Stimulated activated CD4-positive, alpha-beta T cell treated with anti-CD3 and anti-CD28 coated beads, TNF-alpha, amount 100 ng/mL, for 48 hours (primary cell): ENCODE results near the gene TCF4.

Source experiments
- DNase-seq, 3 donors: peaks; one replicate each; pipeline ENCODE4 v3.0.0-alpha.2; 2020; ENCODE audit warnings: low read depth in 3 of 3

Gene TCF4

GRCh38 chr18:55544014-55544413 lies 44.0 kb downstream of the TCF4 start:
- DNase-seq = no peak

GRCh38 chr18:55543130-55543704 lies 44.8 kb downstream of the TCF4 start:
- no peak for DNase-seq

- DNase-seq = no peak
Observed at GRCh38 chr18:55541571-55541970, 46.4 kb downstream of the TCF4 start.

- DNase-seq = no peak
Observed at GRCh38 chr18:55539240-55539639, 48.8 kb downstream of the TCF4 start.

- no peak for DNase-seq
Observed at GRCh38 chr18:55534996-55535395, 53.0 kb downstream of the TCF4 start.

GRCh38 chr18:55534547-55534946 lies 53.4 kb downstream of the TCF4 start:
- DNase-seq = no peak

DNA sequence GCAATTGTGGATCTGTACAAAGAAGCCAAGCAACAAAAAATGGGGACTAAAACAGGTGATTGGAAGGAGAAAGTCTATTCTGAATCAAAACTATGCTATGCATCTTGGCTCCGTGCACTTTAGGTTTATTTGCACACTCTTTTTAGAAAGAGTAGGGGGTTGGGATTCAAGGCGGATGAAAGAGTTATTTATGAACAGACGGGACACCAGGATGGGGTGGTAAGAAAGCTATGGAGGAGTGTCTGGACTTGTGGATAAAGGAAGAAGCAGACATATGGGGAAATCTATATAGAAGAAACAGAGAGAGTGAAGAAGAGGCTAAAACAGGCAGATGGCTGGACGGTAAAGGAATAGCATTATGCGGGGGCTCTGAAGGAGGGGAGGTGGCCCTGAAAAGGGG lies 57.8 kb downstream of the TCF4 start:
- no peak for DNase-seq

DNA sequence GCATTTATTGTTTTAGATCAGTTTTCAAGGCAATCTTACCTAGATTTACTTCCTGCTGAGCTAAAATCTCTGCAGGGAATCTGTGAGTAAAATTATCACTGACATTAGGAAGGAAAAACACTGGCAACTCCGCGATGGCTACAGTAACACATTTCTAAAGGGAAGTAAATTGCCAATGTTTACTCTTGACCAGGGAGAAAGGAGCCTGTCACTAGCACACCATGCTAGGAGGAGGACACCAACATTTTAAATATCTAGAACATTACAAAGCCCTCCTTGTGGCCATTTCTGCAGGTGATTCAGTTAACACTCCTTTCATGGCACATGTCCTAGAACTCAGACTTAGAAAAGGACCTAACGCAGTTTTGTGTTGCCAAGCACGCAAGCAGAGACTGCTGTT lies 58.4 kb downstream of the TCF4 start:
- no peak for DNase-seq

GRCh38 chr18:55525845-55526244 lies 62.1 kb downstream of the TCF4 start:
- DNase-seq = no peak

DNA sequence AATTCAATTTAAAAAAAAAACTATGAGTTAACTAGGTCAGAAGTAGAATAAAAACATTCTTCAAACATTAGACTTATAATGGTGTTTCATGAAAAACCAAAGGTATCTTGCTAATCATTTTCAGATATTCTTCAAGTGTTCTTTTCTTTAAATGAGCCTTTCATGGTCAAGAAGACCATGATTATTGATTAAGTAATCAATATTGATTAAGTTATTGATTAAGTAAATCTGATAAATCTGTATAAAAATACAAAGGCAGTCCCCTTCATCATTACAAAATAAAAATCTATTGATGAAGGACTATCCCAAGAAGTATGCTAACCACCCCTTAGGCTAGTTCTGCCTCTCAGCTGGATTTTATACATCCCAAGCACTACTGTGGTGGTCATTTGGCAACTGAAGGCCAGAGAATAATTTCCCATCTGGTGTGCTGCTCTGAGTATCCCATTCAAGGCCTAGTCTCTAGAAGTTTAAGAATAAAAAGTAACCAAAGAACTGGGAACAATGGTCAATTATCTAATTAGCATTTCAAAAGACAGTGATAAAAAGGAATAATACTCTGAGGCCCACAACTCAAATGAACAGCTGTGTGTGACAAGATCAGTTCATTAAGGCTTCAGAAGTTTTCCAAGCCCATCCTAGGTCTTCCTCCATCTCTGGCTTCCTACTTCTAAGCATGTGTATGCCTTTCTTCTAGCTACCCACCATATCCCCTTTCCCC lies 63.5 kb downstream of the TCF4 start:
- no peak for DNase-seq

DNA sequence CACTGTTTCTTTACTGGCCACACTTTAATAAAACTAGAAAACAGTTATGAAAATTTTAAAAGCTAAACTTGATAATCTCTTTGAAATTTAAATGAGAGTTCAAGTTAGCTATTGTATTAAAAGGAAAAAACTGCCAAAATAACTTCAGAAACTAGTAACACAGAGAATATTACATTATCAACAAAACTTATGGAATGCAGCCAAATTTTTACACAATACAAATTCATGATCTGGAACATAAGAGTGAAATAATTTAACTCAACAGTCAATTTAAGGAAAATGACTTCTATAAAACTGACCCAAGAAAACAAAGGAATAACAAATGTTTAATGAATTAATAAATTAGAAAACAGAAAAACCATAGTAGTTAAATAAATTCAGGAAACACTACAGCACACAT lies 65.0 kb downstream of the TCF4 start:
- no peak for DNase-seq

DNA sequence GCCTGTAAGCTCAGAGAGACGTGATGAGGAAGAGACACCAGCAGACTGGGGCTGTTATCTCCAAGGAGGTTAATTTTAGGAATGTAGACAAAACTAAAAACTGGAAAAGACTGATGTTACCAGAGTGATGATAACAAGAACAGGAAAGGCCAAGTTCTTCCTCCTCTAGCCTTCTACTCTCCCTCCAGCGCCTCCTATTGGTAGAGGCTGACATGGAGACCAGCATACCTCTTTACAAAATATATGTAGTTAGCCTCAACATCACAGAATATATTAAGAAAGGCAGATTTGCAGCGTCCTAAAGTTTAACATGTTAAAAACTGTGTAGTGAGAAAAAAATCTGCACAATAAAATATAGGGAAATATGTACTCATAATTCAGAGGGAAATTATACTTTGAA lies 66.0 kb downstream of the TCF4 start:
- DNase-seq = peak in 1 of 3 donors; percentile 14

DNA sequence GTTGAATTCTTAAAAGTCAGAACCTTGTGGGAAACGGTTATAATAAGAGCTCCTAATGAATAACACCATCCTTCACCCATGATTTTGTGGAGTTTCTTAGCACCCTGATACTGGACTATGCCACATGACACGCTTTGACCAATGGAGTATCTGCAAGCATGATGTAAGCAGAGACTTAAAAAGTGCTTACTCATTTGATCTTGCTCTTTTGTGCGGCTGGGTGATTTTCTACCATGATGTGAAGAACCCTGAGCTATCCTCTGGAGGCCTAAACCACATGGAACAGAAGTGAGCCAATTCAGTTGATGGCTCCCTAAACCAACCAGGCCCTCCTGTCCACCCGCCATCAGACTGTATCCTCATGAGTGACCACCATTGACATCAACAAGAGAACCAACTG lies 70.9 kb downstream of the TCF4 start:
- DNase-seq = no peak

- no peak for DNase-seq
Observed at GRCh38 chr18:55515941-55516710, 71.9 kb downstream of the TCF4 start.

GRCh38 chr18:55515214-55515613 lies 72.8 kb downstream of the TCF4 start:
- DNase-seq = no peak

- no peak for DNase-seq
Observed at GRCh38 chr18:55513161-55513560, 74.8 kb downstream of the TCF4 start.

DNA sequence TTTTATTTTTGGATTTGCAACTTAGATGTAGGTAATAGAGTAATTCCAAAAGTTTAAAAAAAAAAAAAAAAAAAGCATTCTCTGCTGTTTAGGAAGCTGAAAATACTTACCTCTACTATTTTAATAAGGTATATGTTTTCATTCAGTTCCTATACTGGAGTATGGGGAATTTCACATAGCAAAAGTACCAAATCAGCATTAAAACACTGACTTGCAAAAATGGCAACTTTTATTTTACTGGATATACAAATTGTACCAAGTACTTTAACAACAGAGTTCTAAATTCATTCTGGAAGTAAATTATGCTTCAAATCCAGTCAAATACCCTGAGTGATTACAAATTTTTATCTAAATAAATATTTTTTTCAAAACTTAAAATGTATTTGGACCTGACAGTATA lies 76.7 kb downstream of the TCF4 start:
- no peak for DNase-seq

DNA sequence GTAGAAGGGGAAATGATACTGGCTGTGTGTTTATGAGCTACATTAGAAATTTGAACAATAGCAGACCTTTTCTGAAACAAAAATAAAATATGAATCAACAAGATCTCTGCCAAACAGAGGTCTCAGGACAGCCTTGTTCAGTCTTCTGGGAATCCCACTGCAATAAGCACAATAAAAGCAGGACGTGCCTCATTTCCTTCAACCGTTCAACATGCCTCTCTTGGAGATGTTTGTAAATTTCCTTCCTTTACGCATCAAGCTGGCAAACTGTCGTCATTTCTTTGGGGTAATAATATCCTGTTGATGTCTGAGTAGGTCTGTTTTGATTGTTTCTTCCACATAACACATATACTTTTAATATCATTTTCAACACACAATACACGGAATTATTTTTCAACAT lies 77.2 kb downstream of the TCF4 start:
- no peak for DNase-seq

DNA sequence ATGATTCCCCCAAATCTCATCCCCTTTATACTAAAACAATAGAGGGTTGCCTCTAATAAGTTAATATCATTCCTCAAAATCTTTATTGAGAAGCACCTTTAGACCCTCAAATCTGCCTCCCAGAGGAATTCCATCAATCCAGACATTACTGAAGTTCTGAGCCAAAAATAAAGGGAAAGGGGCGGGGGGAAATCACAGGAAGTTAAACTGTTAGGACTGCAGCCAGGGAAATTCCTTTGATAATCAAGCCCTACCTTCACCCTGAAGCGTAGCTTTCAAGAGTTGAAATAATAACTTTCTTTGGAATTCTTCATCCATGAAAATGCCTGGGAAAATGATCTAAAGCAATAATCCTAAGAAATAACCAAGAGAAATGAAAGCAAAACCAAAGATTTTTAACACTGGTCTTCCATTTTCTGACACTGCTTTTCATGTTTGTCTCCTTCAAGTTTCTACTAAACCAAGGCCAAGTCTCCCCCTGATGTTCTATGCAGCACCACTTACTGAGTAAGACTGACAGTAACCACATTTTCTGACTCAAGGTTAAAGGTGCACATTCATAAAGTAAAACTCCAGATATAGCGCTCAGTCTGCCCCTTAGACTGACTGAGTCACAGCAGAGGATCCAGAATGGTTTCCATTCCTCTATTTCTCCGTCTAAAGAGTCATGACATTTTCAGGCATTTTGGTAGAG lies 78.2 kb downstream of the TCF4 start:
- no peak for DNase-seq

- no peak for DNase-seq
Observed at GRCh38 chr18:55508651-55509050, 79.3 kb downstream of the TCF4 start.

- DNase-seq = no peak
Observed at GRCh38 chr18:55506074-55506473, 81.9 kb downstream of the TCF4 start.

- no peak for DNase-seq
Observed at GRCh38 chr18:55504808-55505207, 83.2 kb downstream of the TCF4 start.
